ENCODE measurements around the gene INCA1.

The INCA1 gene

DNA sequence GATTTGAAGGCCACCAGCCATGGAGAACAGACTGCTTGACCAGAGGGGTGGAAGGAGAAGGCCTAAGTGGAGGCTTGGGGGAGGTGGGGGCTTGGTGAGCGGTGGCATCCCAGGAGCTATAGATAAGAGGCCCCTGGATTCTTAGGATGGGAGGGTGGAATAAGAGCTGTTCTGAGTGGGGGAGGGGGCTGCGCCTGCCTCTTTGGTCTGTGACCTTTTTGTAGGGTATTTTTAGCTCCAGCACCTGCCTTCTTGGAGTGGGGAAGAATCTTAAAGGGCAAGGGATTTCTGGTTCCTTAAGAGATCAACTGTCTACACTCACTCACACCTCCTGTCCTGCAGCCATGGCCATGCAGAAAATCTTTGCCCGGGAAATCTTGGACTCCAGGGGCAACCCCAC, 45.8 kb downstream of the INCA1 start:
- Histone ChIP-seq H3K36me3 (ENCODE audit: control insufficient read depth in 4 of 4, insufficient read depth in 4 of 4, low read length in 3 of 4) (peaks cover 0 to 6% (median 0%) of the 10 kb centered on the region in 4 experiments), H3K9me3 (ENCODE audit: control extremely low read depth in 1 of 5, control insufficient read depth in 4 of 5, insufficient read depth in 2 of 5, low read depth in 1 of 5, low read length in 4 of 5) (no peaks in the 10 kb centered on the region), H3K4me1 (ENCODE audit: control extremely low read depth in 1 of 4, control insufficient read depth in 4 of 4, insufficient read depth in 4 of 4, low read length in 3 of 4) (peaks cover 6 to 34% (median 30%) of the 10 kb centered on the region in 4 experiments), H3K27ac (ENCODE audit: insufficient read depth in 1 of 2, low read depth in 1 of 2, low read length in 2 of 2, poor library complexity in 1 of 2, severe bottlenecking in 2 of 2) (no peak overlapping the region), H3K27me3 (replicated peaks in 2 of 5; ENCODE audit: control insufficient read depth in 4 of 5, insufficient read depth in 5 of 5, low read length in 4 of 5) (no peaks in the 10 kb centered on the region), H3K4me3 (ENCODE audit: control insufficient read depth in 1 of 7, extremely low read depth in 1 of 7, insufficient read depth in 4 of 7, low read depth in 2 of 7, low read length in 6 of 7) (no peak overlapping the region)
- POLR2A ChIA-PET = no interaction called here
- CTCF ChIA-PET = interaction anchor here (1.0 to 8.5 kb wide), 4 partner anchors 15 to 42 kb away, joined by 3 to 69 read pairs (median 19); partner anchors contain the start of gene SPAG7
- no peak for DNase-seq
- WGBS (ENCODE audit: insufficient coverage) = 100% methylated on average over 1 of the region's 3 CpGs

GRCh38 chr17:4950746-4951204, 46.5 kb downstream of the INCA1 start, which contains the start of gene ENO3:
Gene ENO3, plus strand, starts transcription at chr17:4951119. Its CDS starts 711 bp downstream, at chr17:4951830.
- H3K4me3 ChIP-seq (ENCODE audit: control insufficient read depth in 1 of 7, extremely low read depth in 1 of 7, insufficient read depth in 4 of 7, low read depth in 2 of 7, low read length in 6 of 7) = peak within 1 kb of the TSS; percentile 35 to 98 (median 63)
- peak within 1 kb of the TSS; percentile 74 to 82 for H3K27ac ChIP-seq (ENCODE audit: insufficient read depth in 1 of 2, low read depth in 1 of 2, low read length in 2 of 2, poor library complexity in 1 of 2, severe bottlenecking in 2 of 2)
- H3K4me1 ChIP-seq (ENCODE audit: control extremely low read depth in 1 of 4, control insufficient read depth in 4 of 4, insufficient read depth in 4 of 4, low read length in 3 of 4) = peaks cover 12 to 41% (median 37%) of the 10 kb centered on the region in 4 experiments
- no peaks in the 10 kb centered on the region for H3K27me3 ChIP-seq (replicated peaks in 2 of 5; ENCODE audit: control insufficient read depth in 4 of 5, insufficient read depth in 5 of 5, low read length in 4 of 5)
- ChIA-PET CTCF (interaction anchor here (1.0 to 8.5 kb wide), 5 partner anchors 8 to 41 kb away, joined by 3 to 69 read pairs (median 3); partner anchors contain the start of gene SPAG7), POLR2A (interaction anchor here (3.0 kb wide), 1 partner anchor 11 kb away, joined by 17 read pairs; the partner anchor contains the start of genes RNF167 and SLC25A11)
- H3K36me3 ChIP-seq (ENCODE audit: control insufficient read depth in 4 of 4, insufficient read depth in 4 of 4, low read length in 3 of 4) = peaks cover 0 to 13% (median 4%) of the 10 kb centered on the region in 4 experiments
- no peaks in the 10 kb centered on the region for H3K9me3 ChIP-seq (ENCODE audit: control extremely low read depth in 1 of 5, control insufficient read depth in 4 of 5, insufficient read depth in 2 of 5, low read depth in 1 of 5, low read length in 4 of 5)
- DNase-seq = no peak
- 80% methylated on average over 1 of the region's 7 CpGs for WGBS (ENCODE audit: insufficient coverage)

- peak overlapping the region; percentile 35 to 98 (median 63) for H3K4me3 ChIP-seq (ENCODE audit: control insufficient read depth in 1 of 7, extremely low read depth in 1 of 7, insufficient read depth in 4 of 7, low read depth in 2 of 7, low read length in 6 of 7)
- peak overlapping the region; percentile 74 to 82 for H3K27ac ChIP-seq (ENCODE audit: insufficient read depth in 1 of 2, low read depth in 1 of 2, low read length in 2 of 2, poor library complexity in 1 of 2, severe bottlenecking in 2 of 2)
- ChIA-PET POLR2A (interaction anchor here (3.0 kb wide), 1 partner anchor 11 kb away, joined by 17 read pairs; the partner anchor contains the start of genes RNF167 and SLC25A11), CTCF (interaction anchor here (1.0 to 8.0 kb wide), 3 partner anchors 9 to 41 kb away, joined by 3 to 35 read pairs (median 3); no protein-coding TSS in a partner anchor)
- no peaks in the 10 kb centered on the region for H3K9me3 ChIP-seq (ENCODE audit: control extremely low read depth in 1 of 5, control insufficient read depth in 4 of 5, insufficient read depth in 2 of 5, low read depth in 1 of 5, low read length in 4 of 5)
- peaks cover 0 to 19% (median 10%) of the 10 kb centered on the region in 4 experiments for H3K36me3 ChIP-seq (ENCODE audit: control insufficient read depth in 4 of 4, insufficient read depth in 4 of 4, low read length in 3 of 4)
- peak in 1 of 3 donors; percentile 76 for DNase-seq
- peaks cover 17 to 46% (median 42%) of the 10 kb centered on the region in 4 experiments for H3K4me1 ChIP-seq (ENCODE audit: control extremely low read depth in 1 of 4, control insufficient read depth in 4 of 4, insufficient read depth in 4 of 4, low read length in 3 of 4)
- WGBS (ENCODE audit: insufficient coverage) = 2% methylated on average over 30 of the region's 52 CpGs
- H3K27me3 ChIP-seq (replicated peaks in 2 of 5; ENCODE audit: control insufficient read depth in 4 of 5, insufficient read depth in 5 of 5, low read length in 4 of 5) = no peaks in the 10 kb centered on the region
Observed at GRCh38 chr17:4950075-4950745, 47.1 kb downstream of the INCA1 start.

- peaks cover 22 to 54% (median 49%) of the 10 kb centered on the region in 4 experiments for H3K4me1 ChIP-seq (ENCODE audit: control extremely low read depth in 1 of 4, control insufficient read depth in 4 of 4, insufficient read depth in 4 of 4, low read length in 3 of 4)
- H3K36me3 ChIP-seq (ENCODE audit: control insufficient read depth in 4 of 4, insufficient read depth in 4 of 4, low read length in 3 of 4) = peaks cover 0 to 26% (median 15%) of the 10 kb centered on the region in 4 experiments
- ChIA-PET CTCF (interaction anchor here (1.0 to 8.0 kb wide), 4 partner anchors 10 to 40 kb away, joined by 3 to 35 read pairs (median 4); partner anchors contain the start of genes RNF167 and SLC25A11), POLR2A (interaction anchor here (1.0 to 3.0 kb wide), 2 partner anchors 10 to 15 kb away, joined by 4 to 17 read pairs; partner anchors contain the start of genes RNF167 and SLC25A11)
- H3K27ac ChIP-seq (ENCODE audit: insufficient read depth in 1 of 2, low read depth in 1 of 2, low read length in 2 of 2, poor library complexity in 1 of 2, severe bottlenecking in 2 of 2) = peak overlapping the region; percentile 74 to 87
- H3K27me3 ChIP-seq (replicated peaks in 2 of 5; ENCODE audit: control insufficient read depth in 4 of 5, insufficient read depth in 5 of 5, low read length in 4 of 5) = no peaks in the 10 kb centered on the region
- peak overlapping the region; percentile 27 to 98 (median 90) for H3K4me3 ChIP-seq (ENCODE audit: control insufficient read depth in 1 of 7, extremely low read depth in 1 of 7, insufficient read depth in 4 of 7, low read depth in 2 of 7, low read length in 6 of 7)
- H3K9me3 ChIP-seq (ENCODE audit: control extremely low read depth in 1 of 5, control insufficient read depth in 4 of 5, insufficient read depth in 2 of 5, low read depth in 1 of 5, low read length in 4 of 5) = no peaks in the 10 kb centered on the region
- DNase-seq = peak; percentile 86 to 92 (median 90)
- 0% methylated on average over 38 of the region's 75 CpGs for WGBS (ENCODE audit: insufficient coverage)
Observed at GRCh38 chr17:4949321-4950074, 47.8 kb downstream of the INCA1 start.

GRCh38 chr17:4948931-4949320, 48.4 kb downstream of the INCA1 start:
- H3K4me1 ChIP-seq (ENCODE audit: control extremely low read depth in 1 of 4, control insufficient read depth in 4 of 4, insufficient read depth in 4 of 4, low read length in 3 of 4) = peaks cover 24 to 59% (median 55%) of the 10 kb centered on the region in 4 experiments
- H3K27ac ChIP-seq (ENCODE audit: insufficient read depth in 1 of 2, low read depth in 1 of 2, low read length in 2 of 2, poor library complexity in 1 of 2, severe bottlenecking in 2 of 2) = peak overlapping the region; percentile 74 to 87
- 0% methylated on average over 17 of the region's 40 CpGs for WGBS (ENCODE audit: insufficient coverage)
- peak; percentile 83 to 88 (median 84) for DNase-seq
- POLR2A ChIA-PET = interaction anchor here (1.0 to 3.0 kb wide), 3 partner anchors 9 to 18 kb away, joined by 3 to 17 read pairs (median 4); partner anchors contain the start of genes RNF167 and SLC25A11
- CTCF ChIA-PET = interaction anchor here (1.4 to 1.6 kb wide), 2 partner anchors 9 to 11 kb away, joined by 3 to 5 read pairs; partner anchors contain the start of genes RNF167 and SLC25A11
- H3K27me3 ChIP-seq (replicated peaks in 2 of 5; ENCODE audit: control insufficient read depth in 4 of 5, insufficient read depth in 5 of 5, low read length in 4 of 5) = no peaks in the 10 kb centered on the region
- H3K4me3 ChIP-seq (ENCODE audit: control insufficient read depth in 1 of 7, extremely low read depth in 1 of 7, insufficient read depth in 4 of 7, low read depth in 2 of 7, low read length in 6 of 7) = peak overlapping the region; percentile 37 to 98 (median 90)
- peaks cover 0 to 30% (median 17%) of the 10 kb centered on the region in 4 experiments for H3K36me3 ChIP-seq (ENCODE audit: control insufficient read depth in 4 of 4, insufficient read depth in 4 of 4, low read length in 3 of 4)
- H3K9me3 ChIP-seq (ENCODE audit: control extremely low read depth in 1 of 5, control insufficient read depth in 4 of 5, insufficient read depth in 2 of 5, low read depth in 1 of 5, low read length in 4 of 5) = no peaks in the 10 kb centered on the region

DNA sequence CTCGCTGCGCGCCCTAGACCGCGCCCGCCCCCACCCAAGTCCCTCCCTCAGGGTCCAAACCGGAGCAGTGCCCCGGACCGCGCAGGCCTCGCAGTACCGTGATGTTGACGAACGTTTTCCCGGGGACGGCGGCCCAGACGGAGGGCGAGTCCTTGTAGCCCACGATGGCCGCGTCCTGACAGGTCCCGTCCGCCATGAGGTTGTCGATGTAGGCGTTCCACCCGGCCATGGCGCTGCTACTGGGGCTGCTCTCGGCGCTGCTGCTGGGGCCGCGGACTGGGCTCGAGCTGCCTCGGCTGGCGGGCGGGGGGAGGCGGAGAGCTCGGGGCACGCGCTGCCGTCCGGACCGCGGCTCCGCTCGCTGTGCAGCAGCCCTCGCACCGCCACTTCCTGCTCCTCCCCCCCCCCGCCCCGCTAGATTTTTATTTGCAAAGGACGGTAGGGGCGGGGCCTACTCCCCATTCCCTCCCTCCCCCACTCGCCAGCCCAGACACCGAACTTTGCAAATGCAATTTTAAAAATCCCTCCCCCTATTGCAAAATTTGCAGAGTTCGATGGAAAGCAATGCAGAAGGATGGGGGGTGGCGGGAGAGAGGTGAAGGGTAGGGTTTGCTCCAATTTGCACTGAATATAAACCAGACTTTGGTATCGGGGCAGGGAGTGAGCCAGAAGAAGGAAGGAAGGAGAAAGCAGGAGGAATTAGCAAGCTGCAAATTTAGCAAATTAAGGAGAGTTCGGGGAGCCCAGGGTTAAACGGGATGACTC, 49.0 kb downstream of the INCA1 start, which contains the start of gene PFN1:
Gene PFN1, minus strand, starts transcription at position 365 of the 765 bp plus-strand sequence. Its CDS starts 136 bp downstream, at position 229.
- CTCF ChIA-PET = interaction anchor here (1.3 to 1.6 kb wide), 3 partner anchors 9 to 39 kb away, joined by 3 to 5 read pairs (median 4); partner anchors contain the start of genes RNF167 and SLC25A11
- H3K4me1 ChIP-seq (ENCODE audit: control extremely low read depth in 1 of 4, control insufficient read depth in 4 of 4, insufficient read depth in 4 of 4, low read length in 3 of 4) = peaks cover 27 to 65% (median 61%) of the 10 kb centered on the region in 4 experiments

More for the DNA sequence above, 49.0 kb downstream of the INCA1 start, which contains the start of gene PFN1:
- H3K27me3 ChIP-seq (replicated peaks in 2 of 5; ENCODE audit: control insufficient read depth in 4 of 5, insufficient read depth in 5 of 5, low read length in 4 of 5) = no peaks in the 10 kb centered on the region
- WGBS (ENCODE audit: insufficient coverage) = 0% methylated on average over 37 of the region's 59 CpGs
- H3K9me3 ChIP-seq (ENCODE audit: control extremely low read depth in 1 of 5, control insufficient read depth in 4 of 5, insufficient read depth in 2 of 5, low read depth in 1 of 5, low read length in 4 of 5) = no peaks in the 10 kb centered on the region
- DNase-seq = peak; percentile 93 to 96 (median 95)
- peaks cover 0 to 31% (median 19%) of the 10 kb centered on the region in 4 experiments for H3K36me3 ChIP-seq (ENCODE audit: control insufficient read depth in 4 of 4, insufficient read depth in 4 of 4, low read length in 3 of 4)
- POLR2A ChIA-PET = interaction anchor here (1.0 to 3.0 kb wide), 3 partner anchors 9 to 19 kb away, joined by 3 to 17 read pairs (median 4); partner anchors contain the start of genes RNF167 and SLC25A11
- H3K4me3 ChIP-seq (ENCODE audit: control insufficient read depth in 1 of 7, extremely low read depth in 1 of 7, insufficient read depth in 4 of 7, low read depth in 2 of 7, low read length in 6 of 7) = peak within 1 kb of the TSS; percentile 72 to 98 (median 94)
- peak within 1 kb of the TSS; percentile 74 to 87 for H3K27ac ChIP-seq (ENCODE audit: insufficient read depth in 1 of 2, low read depth in 1 of 2, low read length in 2 of 2, poor library complexity in 1 of 2, severe bottlenecking in 2 of 2)

Data from common myeloid progenitor, CD34-positive (primary cell).